Articular chondrocyte of knee joint (primary cell): Measurements from ENCODE around the gene LCN1. TPM values are rescaled to one million over a fixed set of nuclear protein-coding genes. Genes with fewer than 3 reads are reported as not detected.

Experiments
- total RNA-seq: library from RNA; depleted of rRNA; stranded (reverse); fragments of >200 nt; gene quantifications from 2 replicates; pipeline ENCODE4 v1.2.3, GENCODE V29; 2012

The LCN1 gene
- total RNA-seq, result not detected in 2 replicates

DNA sequence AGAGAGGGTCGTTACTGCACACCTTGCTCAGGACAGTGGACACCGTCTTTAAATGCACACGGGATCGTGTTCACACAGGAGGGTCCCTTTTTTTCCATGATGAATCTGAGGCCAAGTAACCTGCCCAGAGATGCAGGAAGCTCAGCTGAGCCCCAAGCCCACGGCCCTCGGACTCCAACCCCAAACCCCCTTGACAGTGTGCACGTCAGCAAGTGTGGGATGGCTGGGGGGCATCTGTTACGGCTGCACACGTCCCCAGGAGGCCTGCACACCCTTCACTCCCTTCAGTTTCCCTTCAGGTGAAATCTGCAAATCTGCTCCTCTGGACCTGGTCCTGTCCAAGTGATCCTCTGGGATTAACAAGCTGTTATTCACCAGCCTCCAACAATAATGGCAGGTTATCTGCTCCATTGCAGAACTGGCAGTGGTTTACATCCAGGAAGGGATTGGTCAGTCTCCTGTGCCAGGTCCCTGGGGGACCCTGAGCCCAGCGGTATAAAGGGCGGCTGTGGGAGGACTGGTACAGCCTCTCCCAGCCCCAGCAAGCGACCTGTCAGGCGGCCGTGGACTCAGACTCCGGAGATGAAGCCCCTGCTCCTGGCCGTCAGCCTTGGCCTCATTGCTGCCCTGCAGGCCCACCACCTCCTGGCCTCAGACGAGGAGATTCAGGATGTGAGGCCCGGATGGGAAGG, at the start of gene LCN1:
LCN1 (plus strand) TSS at position 525 of the 692 bp plus-strand sequence; CDS start at position 583, 58 bp downstream.

GRCh38 chr9:135479469-135480052, 41.7 kb upstream of the LCN1 start, which contains the start of gene PPP1R26:
PPP1R26 (plus strand) TSS chr9:135479782; CDS start chr9:135484511, 4,729 bp downstream.

GRCh38 chr9:135500525-135501260, 20.5 kb upstream of the LCN1 start, which contains the start of gene MRPS2:
MRPS2 (plus strand) TSS chr9:135500682; CDS start chr9:135500711, 29 bp downstream.

DNA sequence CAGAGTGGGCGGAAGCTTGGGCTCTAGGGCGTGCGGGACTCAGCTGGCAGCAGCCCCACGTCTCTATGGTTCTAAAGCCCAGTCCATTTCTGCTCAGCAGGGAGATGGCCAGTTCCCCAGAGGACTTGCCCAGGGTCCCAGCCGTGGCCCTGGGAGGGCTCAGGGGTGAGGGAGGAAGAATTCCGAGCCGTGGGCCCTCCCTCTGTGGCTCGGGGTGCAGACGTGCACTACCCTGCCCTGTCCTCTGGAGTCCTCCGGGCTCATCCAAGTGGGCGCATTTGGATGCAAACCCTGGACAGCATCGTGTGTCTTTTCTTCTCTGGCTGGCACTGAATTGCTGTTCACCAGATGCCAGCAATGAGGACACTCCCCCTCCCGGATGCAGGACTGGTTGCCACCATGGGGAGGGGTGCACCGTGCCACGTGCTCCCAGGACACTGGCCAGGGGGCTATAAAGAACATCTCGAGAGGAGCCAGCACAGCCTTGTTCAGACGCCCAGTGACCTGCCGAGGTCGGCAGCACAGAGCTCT, 24.5 kb downstream of the LCN1 start, which contains the start of gene OBP2A:
OBP2A (plus strand) TSS at position 481 of the 531 bp plus-strand sequence. CDS start 55 bp downstream, outside the sequence.

DNA sequence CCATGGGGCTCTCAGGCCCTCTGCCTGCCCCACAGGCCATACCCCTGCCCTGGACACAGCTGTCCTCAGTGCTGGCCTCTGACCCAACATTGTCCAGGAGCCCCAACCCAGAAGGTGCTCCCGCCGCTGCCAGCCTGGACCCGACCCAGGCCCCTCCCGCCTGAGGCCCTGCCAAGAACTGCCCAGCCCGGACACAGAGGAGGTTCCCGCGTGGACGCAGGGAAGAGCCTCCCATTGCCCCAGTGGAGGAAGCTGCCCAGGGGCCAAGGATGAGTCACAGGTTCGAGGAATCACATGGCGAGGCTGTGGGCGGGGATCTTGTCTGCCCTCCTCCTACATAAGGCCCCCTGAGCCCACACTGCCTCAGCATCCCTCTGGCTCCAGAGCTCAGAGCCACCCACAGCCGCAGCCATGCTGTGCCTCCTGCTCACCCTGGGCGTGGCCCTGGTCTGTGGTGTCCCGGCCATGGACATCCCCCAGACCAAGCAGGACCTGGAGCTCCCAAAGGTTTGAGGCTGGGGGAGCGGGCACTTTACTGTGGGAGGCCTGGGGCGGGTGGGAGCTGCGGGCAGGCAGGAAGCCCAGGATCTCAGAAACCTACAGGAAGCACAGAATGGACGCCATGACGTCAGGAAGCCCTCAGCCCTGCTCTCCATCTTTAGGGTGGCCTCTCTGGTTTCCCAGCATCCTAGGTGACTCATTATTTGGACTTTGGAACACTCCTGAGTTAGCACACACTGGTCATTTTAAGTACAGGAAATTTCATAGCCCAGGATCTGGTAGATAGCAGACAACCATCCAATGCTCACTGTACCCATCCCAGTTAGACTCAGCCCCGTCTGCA, 40.4 kb downstream of the LCN1 start, which contains the start of gene PAEP:
PAEP (plus strand) TSS at position 366 of the 844 bp plus-strand sequence.

Other genes starting within 250 kb of the LCN1 start
- gene PPP1R26, start 41.7 kb upstream of the LCN1 start, total RNA-seq, result 6.3 and 6.5 TPM in 2 replicates
- gene MRPS2, start 20.8 kb upstream of the LCN1 start, total RNA-seq, result 17.6 and 17.7 TPM in 2 replicates
- gene OBP2A, start 24.7 kb downstream of the LCN1 start, total RNA-seq, result not detected in 2 replicates
- not detected in 2 replicates for gene PAEP, start 40.3 kb downstream of the LCN1 start, total RNA-seq
- not detected in 2 replicates for gene GLT6D1, start 118.1 kb downstream of the LCN1 start, total RNA-seq
- gene LCN9, start 141.9 kb downstream of the LCN1 start, total RNA-seq, result not detected in 2 replicates
- not detected in 2 replicates for gene SOHLH1, start 178.0 kb downstream of the LCN1 start, total RNA-seq
- not detected in 2 replicates for gene KCNT1, start 180.7 kb downstream of the LCN1 start, total RNA-seq